ENCODE results near the gene TMEM186. TPM values are rescaled to one million over a fixed set of nuclear protein-coding genes. Genes with fewer than 3 reads are reported as not detected.

The TMEM186 gene
- total and polyA plus RNA-seq, 2 experiments from 2014 or later: 4.9 to 10.8 TPM

DNA sequence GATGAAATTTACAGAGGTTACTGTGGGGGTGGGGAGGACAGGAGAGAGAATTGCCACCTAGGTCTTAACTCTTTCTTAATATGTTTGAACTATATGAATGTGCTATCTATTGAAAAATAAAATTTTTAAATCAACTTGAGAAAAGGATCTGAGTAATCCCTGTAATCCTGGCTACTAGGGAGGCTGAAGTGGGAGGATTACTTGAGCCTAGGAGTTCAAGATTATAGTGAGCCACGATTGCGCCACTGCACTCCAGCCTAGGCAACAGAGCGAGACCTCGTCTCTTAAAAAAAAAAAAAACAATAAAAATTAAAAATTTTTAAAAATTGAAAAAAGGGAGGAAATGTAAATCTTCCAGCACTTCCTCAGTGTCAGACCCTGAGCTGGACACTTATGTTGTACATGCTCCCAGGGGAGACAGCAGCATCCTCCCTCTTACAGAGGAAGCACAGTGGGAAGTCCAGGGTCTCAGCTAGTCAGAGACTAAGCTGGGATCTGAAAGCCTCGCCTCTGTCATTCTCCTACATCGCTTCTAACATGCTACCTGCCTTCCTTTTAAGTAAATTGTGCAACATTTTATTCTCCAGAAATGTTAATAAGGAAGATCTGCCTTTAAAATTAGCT is 22.1 kb upstream of the TMEM186 start:
- Histone ChIP-seq H3K27me3 (replicated peaks; ENCODE audit: insufficient read depth) (no peaks in the 10 kb centered on the region), H3K9me3 (ENCODE audit: low read depth) (no peaks in the 10 kb centered on the region), H3K4me2 (ENCODE audit: unreplicated experiment) (no peak overlapping the region), H3K9ac (no peak overlapping the region), H4K20me1 (ENCODE audit: insufficient read depth) (no peaks in the 10 kb centered on the region), H3K4me1 (ENCODE audit: insufficient read depth) (0 out of 2 replicates have a peak, but pooled peaks cover 7% of the 10 kb centered on the region), H3K9me2 (ENCODE audit: insufficient read depth) (no peaks in the 10 kb centered on the region), H3F3A (ENCODE audit: insufficient read depth) (peaks cover 51% of the 10 kb centered on the region), H3K4me3 (no peak overlapping the region), H2AFZ (no peak overlapping the region), H3K27ac (no peak overlapping the region), H3K36me3 (ENCODE audit: low read depth) (peaks cover 78% of the 10 kb centered on the region), H3K79me2 (ENCODE audit: insufficient read depth) (peaks cover 95% of the 10 kb centered on the region)
- in situ Hi-C loops (cut with MboI): no loop called here
- no peak for TF ChIP-seq EZH2phosphoT487 (IDR thresholded peaks at IDR 0.05; ENCODE audit: insufficient read depth, low read depth)
- no peak for TF ChIP-seq EZH2 (IDR thresholded peaks at IDR 0.05; ENCODE audit: insufficient read depth, poor library complexity, severe bottlenecking)
- WGBS, 2 experiments (ENCODE audit: low coverage in 1 of 2, low lambda C conversion rate in 2 of 2, missing lambda C conversion rate in 2 of 2): 92 to 93% methylated on average over 6 of the region's 6 CpGs
- DNase-seq: no peak

DNA sequence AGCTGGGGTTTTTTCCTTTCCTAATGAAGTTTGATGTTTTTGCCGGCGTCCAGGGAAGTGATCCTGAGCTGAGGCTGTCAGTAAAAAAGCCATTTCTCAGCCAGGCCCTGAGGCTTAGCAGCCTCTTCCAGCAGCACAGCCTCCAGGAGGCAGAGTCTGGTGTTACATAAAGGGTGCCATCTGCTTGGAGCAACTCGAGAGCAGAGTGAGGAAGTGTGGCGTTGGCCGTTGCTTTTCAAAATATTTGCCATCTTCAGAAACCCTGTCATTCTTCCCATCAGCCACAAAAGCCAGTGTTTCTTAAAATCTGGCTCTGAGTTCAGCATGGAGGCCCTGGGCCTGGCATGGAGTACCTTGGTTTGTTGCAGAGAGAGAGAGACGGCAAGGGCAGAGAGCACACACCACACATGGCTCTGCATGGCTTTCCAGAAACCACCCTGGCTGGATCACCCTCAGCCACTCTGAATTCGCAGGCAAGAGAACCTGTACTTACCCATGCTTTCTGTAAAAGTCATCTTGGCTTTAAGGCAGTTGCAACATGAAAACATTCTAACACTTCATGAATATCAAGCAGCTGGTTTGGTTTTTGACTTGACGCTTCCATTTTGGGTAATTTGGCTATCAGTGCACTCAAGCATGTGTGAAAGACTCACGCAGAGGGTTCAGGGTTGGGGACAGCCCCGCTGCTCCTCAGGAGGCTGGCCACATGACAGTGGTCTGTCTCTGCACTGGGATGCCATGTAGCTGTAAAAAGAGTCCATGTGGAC is 21.2 kb upstream of the TMEM186 start:
- in situ Hi-C loops (cut with MboI): no loop called here
- Histone ChIP-seq H3K79me2 (ENCODE audit: insufficient read depth) (peaks cover 95% of the 10 kb centered on the region), H3K36me3 (ENCODE audit: low read depth) (peaks cover 77% of the 10 kb centered on the region), H3K4me3 (no peak overlapping the region), H3K27ac (no peak overlapping the region), H3K9ac (no peak overlapping the region), H4K20me1 (ENCODE audit: insufficient read depth) (no peaks in the 10 kb centered on the region), H3K9me3 (ENCODE audit: low read depth) (no peaks in the 10 kb centered on the region), H3K4me2 (ENCODE audit: unreplicated experiment) (no peak overlapping the region), H3K27me3 (replicated peaks; ENCODE audit: insufficient read depth) (no peaks in the 10 kb centered on the region), H2AFZ (no peak overlapping the region), H3K9me2 (ENCODE audit: insufficient read depth) (no peaks in the 10 kb centered on the region), H3F3A (ENCODE audit: insufficient read depth) (peaks cover 50% of the 10 kb centered on the region), H3K4me1 (ENCODE audit: insufficient read depth) (0 out of 2 replicates have a peak, but pooled peaks cover 7% of the 10 kb centered on the region)
- no peak for DNase-seq
- 86% methylated on average over 10 of the region's 10 CpGs for WGBS, 2 experiments (ENCODE audit: low coverage in 1 of 2, low lambda C conversion rate in 2 of 2, missing lambda C conversion rate in 2 of 2)
- TF ChIP-seq EZH2 (IDR thresholded peaks at IDR 0.05; ENCODE audit: insufficient read depth, poor library complexity, severe bottlenecking) (no peak), EZH2phosphoT487 (IDR thresholded peaks at IDR 0.05; ENCODE audit: insufficient read depth, low read depth) (no peak)

- Histone ChIP-seq H3K4me3 (no peak overlapping the region), H3K36me3 (ENCODE audit: low read depth) (peaks cover 84% of the 10 kb centered on the region), H3F3A (ENCODE audit: insufficient read depth) (peaks cover 38% of the 10 kb centered on the region), H3K9ac (no peak overlapping the region), H3K27me3 (replicated peaks; ENCODE audit: insufficient read depth) (no peaks in the 10 kb centered on the region), H3K9me2 (ENCODE audit: insufficient read depth) (no peaks in the 10 kb centered on the region), H3K4me2 (ENCODE audit: unreplicated experiment) (no peak overlapping the region), H4K20me1 (ENCODE audit: insufficient read depth) (no peaks in the 10 kb centered on the region), H3K27ac (peak overlapping the region; percentile 14; the same call in 1 of the 2 replicates), H2AFZ (no peak overlapping the region), H3K4me1 (ENCODE audit: insufficient read depth) (0 out of 2 replicates have a peak, but pooled peaks cover 7% of the 10 kb centered on the region), H3K79me2 (ENCODE audit: insufficient read depth) (peaks cover 93% of the 10 kb centered on the region), H3K9me3 (ENCODE audit: low read depth) (no peaks in the 10 kb centered on the region)
- DNase-seq: peak; percentile 47
- no peak for TF ChIP-seq EZH2 (IDR thresholded peaks at IDR 0.05; ENCODE audit: insufficient read depth, poor library complexity, severe bottlenecking)
- TF ChIP-seq EZH2phosphoT487 (IDR thresholded peaks at IDR 0.05; ENCODE audit: insufficient read depth, low read depth): no peak
- in situ Hi-C loops (cut with MboI): no loop called here
- WGBS, 2 experiments (ENCODE audit: low coverage in 1 of 2, low lambda C conversion rate in 2 of 2, missing lambda C conversion rate in 2 of 2): 64 to 67% methylated on average over 6 of the region's 6 CpGs
These were observed 19.7 kb upstream of the TMEM186 start for GRCh38 chr16:8816967-8817655.

- no peak overlapping the region for H3K4me3 ChIP-seq
- no peak overlapping the region for H3K9ac ChIP-seq
- no peak for DNase-seq
- H3K9me3 ChIP-seq (ENCODE audit: low read depth): no peaks in the 10 kb centered on the region
- H4K20me1 ChIP-seq (ENCODE audit: insufficient read depth): no peaks in the 10 kb centered on the region
- 0 out of 2 replicates have a peak, but pooled peaks cover 7% of the 10 kb centered on the region for H3K4me1 ChIP-seq (ENCODE audit: insufficient read depth)
- no peak for TF ChIP-seq EZH2phosphoT487 (IDR thresholded peaks at IDR 0.05; ENCODE audit: insufficient read depth, low read depth)
- TF ChIP-seq EZH2 (IDR thresholded peaks at IDR 0.05; ENCODE audit: insufficient read depth, poor library complexity, severe bottlenecking): no peak
- no peak overlapping the region for H3K27ac ChIP-seq
- H3K27me3 ChIP-seq (replicated peaks; ENCODE audit: insufficient read depth): no peaks in the 10 kb centered on the region
- in situ Hi-C loops (cut with MboI): no loop called here
- H3K9me2 ChIP-seq (ENCODE audit: insufficient read depth): no peaks in the 10 kb centered on the region
- no peak overlapping the region for H3K4me2 ChIP-seq (ENCODE audit: unreplicated experiment)
- peaks cover 55% of the 10 kb centered on the region for H3F3A ChIP-seq (ENCODE audit: insufficient read depth)
- WGBS, 2 experiments (ENCODE audit: low coverage in 1 of 2, low lambda C conversion rate in 2 of 2, missing lambda C conversion rate in 2 of 2): 90 to 91% methylated on average over 14 of the region's 14 CpGs
- no peak overlapping the region for H2AFZ ChIP-seq
- peaks cover 93% of the 10 kb centered on the region for H3K79me2 ChIP-seq (ENCODE audit: insufficient read depth)
- peaks cover 89% of the 10 kb centered on the region for H3K36me3 ChIP-seq (ENCODE audit: low read depth)
These were observed 16.8 kb upstream of the TMEM186 start for GRCh38 chr16:8814095-8814806.

All from GM23248 (cell line).